GM18499 (cell line): ENCODE data around the gene GPER1.

Experiments used
- ATAC-seq: cut with Tn5 transposase; IDR thresholded peaks from one replicate; pipeline ENCODE4 v1.9.1; 2021; ENCODE audit warnings: moderate number of reproducible peaks; ENCODE audit not compliant: insufficient read depth, unreplicated experiment

GPER1 gene

GRCh38 chr7:1085910-1086421, 1.9 kb upstream of the GPER1 start:
- ATAC-seq, result no peak

DNA sequence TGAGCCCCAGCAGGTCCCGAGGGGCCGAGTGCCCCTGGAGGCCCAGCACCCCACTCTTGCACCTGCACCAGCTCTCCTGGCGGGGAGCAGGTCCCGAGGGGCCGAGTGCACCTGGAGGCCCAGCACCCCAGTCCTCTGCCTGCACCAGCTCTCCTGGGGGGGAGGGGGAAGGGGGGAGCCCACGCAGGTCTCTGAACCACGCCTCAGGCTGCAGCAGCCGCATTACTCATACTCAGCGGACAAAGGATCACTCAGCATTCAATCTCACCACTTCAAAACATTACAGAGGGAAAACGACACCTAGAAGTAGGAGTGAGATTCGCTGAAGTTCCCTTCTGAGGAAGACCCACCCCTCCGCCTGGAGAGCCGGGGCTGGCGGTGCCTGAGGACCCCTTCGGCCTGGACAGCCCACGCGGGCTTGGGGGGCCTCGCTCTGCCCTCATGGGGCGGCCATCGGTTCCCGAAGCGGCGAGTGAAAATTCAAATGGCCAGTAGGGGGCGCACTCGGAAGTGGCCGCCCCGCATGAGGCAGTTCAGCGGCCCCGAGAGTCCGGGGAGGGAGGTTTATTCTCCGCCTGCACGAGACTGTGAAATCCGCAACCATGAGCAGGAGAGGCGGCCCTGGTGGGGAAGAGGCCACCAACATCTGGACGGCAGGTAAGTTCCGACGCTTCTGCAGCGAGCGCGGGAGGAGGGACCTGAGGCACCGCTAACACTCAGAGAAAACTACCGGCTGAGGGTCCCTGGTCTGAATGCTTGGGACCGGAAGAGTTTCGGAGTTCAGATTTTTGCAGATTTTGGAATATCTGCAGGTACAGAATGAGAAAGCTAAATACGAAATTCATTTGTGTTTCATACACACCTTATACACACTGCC, 1.1 kb upstream of the GPER1 start:
- ATAC-seq, result no peak

GRCh38 chr7:1087465-1087814, 473 bp upstream of the GPER1 start:
- ATAC-seq, result no peak

DNA sequence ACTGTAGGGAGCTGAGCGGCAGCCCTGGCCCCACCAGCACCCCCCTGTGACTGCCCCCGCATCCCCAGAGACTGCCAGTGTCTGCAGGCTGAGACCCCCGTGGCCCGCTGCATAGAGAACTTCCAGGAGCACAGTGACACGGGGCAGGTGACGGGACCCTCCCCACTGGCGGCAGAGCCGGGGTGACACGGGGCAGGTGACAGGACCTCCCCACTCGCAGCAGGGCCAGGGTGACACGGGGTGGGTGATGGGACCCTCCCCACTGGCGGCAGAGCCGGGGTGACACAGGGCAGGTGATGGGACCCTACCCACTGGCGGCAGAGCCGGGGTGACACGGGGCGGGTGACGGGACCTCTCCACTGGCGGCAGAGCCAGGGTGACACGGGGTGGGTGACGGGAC, 2.3 kb downstream of the GPER1 start:
- ATAC-seq, result no peak

DNA sequence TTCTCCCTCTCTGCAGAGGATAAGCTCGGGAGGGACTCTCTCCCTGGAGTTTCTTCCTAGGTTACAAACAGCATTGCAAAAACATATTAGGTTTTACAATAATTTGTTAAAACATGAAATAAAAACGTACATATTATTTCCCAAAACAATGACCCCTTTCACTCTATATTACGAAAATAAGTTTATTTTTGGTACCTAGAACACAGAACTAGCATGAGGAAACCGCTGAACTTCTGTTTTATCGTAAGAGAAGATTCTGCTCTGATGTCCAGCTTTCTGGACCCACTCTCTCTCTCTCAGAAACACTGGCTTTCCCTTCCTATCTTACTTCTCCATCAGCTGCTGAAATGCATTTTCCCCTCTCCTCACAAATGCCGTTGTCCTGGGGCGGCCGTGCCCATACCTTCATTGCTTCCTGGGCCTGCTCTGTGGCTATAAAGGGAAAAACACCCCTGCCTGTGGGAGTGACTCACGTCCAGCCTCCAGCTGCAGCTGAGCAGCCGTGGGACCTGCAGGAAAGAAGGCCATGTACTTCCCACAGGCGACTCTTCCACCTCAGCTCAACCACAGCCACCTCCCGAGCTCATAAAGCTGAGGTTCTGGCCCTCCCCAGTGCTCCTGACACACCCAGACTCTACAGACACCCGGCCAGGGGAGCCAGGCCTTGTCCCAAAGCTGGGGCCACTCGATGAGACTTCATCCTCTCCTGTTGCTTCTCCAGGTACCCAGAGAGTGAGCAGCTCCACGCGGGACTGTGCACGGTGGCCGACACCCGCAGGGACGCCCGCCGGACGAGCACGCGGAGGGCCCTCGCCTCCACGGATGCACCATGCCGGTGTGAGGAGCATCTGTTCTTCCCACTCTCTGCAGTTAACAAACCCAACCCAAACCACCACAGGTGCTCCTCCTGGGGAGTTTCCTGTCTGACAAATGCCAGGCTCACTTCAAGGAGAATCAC, 3.1 kb downstream of the GPER1 start:
- no peak for ATAC-seq

GRCh38 chr7:1091644-1092027, 3.7 kb downstream of the GPER1 start:
- ATAC-seq, result no peak

DNA sequence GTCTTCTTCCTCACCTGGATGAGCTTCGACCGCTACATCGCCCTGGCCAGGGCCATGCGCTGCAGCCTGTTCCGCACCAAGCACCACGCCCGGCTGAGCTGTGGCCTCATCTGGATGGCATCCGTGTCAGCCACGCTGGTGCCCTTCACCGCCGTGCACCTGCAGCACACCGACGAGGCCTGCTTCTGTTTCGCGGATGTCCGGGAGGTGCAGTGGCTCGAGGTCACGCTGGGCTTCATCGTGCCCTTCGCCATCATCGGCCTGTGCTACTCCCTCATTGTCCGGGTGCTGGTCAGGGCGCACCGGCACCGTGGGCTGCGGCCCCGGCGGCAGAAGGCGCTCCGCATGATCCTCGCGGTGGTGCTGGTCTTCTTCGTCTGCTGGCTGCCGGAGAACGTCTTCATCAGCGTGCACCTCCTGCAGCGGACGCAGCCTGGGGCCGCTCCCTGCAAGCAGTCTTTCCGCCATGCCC, 4.3 kb downstream of the GPER1 start:
- no peak for ATAC-seq

- ATAC-seq, result no peak
Observed at GRCh38 chr7:1092806-1093501, 5.0 kb downstream of the GPER1 start.

GRCh38 chr7:1093502-1093843, 5.6 kb downstream of the GPER1 start:
- no peak for ATAC-seq

DNA sequence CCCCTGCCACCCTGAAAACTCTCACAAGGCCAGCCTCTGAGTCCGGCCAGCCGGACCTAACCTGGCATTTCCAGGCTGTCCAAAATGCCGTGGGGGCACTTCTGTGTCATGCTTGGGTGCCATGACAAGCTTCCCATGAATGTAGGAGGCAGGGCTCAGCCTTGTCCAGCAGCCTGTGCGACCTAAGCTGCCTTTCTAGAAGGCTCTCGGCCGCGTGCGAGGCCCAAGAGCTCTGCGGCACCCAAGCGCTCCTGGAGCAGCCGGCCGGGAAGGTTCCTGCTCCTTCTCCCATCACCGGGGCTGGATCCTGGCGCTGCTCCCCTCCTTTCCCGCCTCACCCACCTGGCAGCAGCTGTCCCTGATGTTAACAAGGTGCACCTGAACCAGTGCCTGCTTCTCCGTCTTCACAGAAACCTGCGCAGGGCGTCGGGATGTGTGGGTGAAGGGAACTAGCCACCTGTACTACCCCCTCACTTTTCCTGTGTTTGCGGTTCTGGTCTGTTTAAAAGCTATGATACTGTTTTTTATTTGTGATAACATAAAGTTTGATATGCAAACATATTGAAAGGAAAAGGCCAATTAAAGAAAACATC, 6.1 kb downstream of the GPER1 start:
- no peak for ATAC-seq

GRCh38 chr7:1094870-1095269, 7.0 kb downstream of the GPER1 start:
- no peak for ATAC-seq

GRCh38 chr7:1095621-1096155, 7.8 kb downstream of the GPER1 start:
- no peak for ATAC-seq

GRCh38 chr7:1096156-1097119, 8.5 kb downstream of the GPER1 start:
- ATAC-seq, result no peak

DNA sequence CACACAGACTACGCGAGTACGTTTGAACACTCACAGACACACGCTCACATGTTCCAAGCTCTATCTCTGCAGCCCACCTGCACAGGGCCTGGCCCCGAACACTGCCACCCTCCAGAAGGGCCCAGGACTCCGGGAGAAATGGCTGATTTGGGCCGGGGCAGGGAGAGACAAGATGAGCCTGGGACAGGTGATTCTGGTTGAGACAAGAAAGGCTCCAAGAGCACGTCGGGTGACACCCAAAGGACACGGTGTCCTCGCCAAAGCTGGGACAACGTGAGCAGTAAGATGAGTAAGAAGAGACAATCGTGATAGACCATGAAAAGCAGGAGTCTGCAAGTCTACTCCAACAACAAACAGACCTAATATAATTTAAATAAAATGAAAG, 9.2 kb downstream of the GPER1 start:
- no peak for ATAC-seq

- no peak for ATAC-seq
Observed at GRCh38 chr7:1098243-1099153, 10.6 kb downstream of the GPER1 start.

GRCh38 chr7:1099154-1099542, 11.2 kb downstream of the GPER1 start:
- ATAC-seq, result no peak

DNA sequence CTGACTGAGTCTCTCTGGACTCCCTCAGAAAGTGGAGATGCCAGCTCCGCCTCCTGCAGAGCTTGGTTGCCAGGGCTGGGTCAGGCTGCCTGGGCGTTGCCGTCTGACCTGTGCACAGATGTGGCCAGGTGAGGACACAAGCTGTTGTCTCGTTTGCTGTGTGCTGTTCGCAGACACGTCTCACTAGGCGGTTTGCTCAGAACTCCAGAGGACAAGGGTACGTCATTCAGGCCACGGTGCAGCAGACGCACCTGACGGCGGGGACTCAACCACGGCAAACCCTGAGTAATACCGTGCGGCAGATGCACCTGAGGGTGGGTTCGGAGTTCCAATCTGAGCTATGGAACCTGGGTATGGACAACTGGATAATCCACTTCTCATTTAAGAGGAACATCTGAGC, 11.7 kb downstream of the GPER1 start:
- ATAC-seq, result no peak

GRCh38 chr7:1100386-1100785, 12.5 kb downstream of the GPER1 start:
- ATAC-seq, result no peak
